Lower leg skin (tissue), 3 donors: ENCODE results near the gene ALMS1.

Experiments used
- CTCF ChIP-seq, 3 donors: fragments of 450-650 bp; IDR thresholded peaks; one replicate each; pipeline ENCODE4 v1.5.1; 2016; ENCODE audit warnings: antibody characterized with exemption in 3 of 3, mild to moderate bottlenecking in 3 of 3, moderate library complexity in 2 of 3
- POLR2A ChIP-seq, 2 donors: fragments of 450-650 bp; IDR thresholded peaks; one replicate each; pipeline ENCODE4 v1.6.1; 2016 to 2017; ENCODE audit warnings: antibody characterized with exemption in 2 of 2, mild to moderate bottlenecking in 1 of 2, moderate library complexity in 1 of 2

GRCh38 chr2:73449404-73449803, 63.8 kb downstream of the ALMS1 start:
- TF ChIP-seq CTCF (IDR thresholded peaks at IDR 0.05) = no peak
- no peak for TF ChIP-seq POLR2A (IDR thresholded peaks at IDR 0.05)
